Stimulated activated CD8-positive, alpha-beta memory T cell treated with anti-CD3 and anti-CD28 coated beads, Interleukin-4, amount 100 ng/mL, for 4 hours (primary cell): ENCODE results near the gene CRELD1.
"Not testable (repeated sequence)": the region's sequence is repeated elsewhere in the genome, so short reads cannot be mapped to it uniquely, and the experiment has no call there.

Source experiments
- DNase-seq, 2 donors: peaks; one replicate each; pipeline ENCODE4 v3.0.0-alpha.2; 2020; ENCODE audit warnings: low read depth in 2 of 2, low spot score in 1 of 2

The CRELD1 gene

DNA sequence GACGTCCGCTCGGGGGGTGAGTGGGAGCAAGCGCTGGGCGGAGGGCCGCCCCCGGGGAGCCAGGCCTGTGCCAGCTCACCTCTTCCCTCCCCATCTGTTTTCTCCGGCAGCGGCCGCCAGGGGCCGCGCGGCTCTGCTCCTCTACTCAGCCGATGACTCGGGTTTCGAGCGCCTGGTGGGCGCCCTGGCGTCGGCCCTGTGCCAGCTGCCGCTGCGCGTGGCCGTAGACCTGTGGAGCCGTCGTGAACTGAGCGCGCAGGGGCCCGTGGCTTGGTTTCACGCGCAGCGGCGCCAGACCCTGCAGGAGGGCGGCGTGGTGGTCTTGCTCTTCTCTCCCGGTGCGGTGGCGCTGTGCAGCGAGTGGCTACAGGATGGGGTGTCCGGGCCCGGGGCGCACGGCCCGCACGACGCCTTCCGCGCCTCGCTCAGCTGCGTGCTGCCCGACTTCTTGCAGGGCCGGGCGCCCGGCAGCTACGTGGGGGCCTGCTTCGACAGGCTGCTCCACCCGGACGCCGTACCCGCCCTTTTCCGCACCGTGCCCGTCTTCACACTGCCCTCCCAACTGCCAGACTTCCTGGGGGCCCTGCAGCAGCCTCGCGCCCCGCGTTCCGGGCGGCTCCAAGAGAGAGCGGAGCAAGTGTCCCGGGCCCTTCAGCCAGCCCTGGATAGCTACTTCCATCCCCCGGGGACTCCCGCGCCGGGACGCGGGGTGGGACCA is 632 bp upstream of the CRELD1 start:
- peak; percentile 75 to 87 for DNase-seq

DNA sequence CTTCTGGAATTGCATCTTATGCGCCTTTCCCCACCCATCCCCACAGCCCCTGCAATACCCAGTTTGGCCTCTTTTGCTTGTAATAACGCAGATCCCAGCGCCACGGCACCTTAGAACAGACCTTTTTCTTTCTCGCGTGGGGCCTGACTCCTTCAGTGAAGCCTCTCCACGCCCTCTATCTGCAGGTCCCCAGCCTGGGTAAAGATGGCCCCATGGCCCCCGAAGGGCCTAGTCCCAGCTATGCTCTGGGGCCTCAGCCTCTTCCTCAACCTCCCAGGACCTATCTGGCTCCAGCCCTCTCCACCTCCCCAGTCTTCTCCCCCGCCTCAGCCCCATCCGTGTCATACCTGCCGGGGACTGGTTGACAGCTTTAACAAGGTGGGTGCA is 594 bp downstream of the CRELD1 start:
- DNase-seq, result peak in 1 of 2 donors; percentile 5

DNA sequence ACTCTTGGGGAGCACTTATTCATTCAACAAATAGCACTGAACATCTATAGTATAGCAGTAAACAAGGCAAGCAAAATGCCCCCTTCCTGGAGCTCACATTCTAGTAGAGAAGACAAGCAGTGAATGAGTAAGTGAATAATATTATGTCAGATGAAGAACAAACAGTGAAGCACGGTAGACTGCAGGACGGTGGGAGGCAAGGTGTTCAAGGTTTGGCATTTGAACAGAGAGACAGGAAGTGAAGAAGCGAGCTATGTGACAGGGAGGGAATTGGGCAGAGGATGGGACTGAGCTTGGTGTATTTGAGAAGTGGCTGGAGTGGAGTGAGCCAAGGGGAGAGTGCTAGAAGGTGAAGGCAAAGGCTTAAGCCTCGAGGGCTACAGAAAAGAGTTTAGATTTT is 1.4 kb downstream of the CRELD1 start:
- DNase-seq, result no peak

DNA sequence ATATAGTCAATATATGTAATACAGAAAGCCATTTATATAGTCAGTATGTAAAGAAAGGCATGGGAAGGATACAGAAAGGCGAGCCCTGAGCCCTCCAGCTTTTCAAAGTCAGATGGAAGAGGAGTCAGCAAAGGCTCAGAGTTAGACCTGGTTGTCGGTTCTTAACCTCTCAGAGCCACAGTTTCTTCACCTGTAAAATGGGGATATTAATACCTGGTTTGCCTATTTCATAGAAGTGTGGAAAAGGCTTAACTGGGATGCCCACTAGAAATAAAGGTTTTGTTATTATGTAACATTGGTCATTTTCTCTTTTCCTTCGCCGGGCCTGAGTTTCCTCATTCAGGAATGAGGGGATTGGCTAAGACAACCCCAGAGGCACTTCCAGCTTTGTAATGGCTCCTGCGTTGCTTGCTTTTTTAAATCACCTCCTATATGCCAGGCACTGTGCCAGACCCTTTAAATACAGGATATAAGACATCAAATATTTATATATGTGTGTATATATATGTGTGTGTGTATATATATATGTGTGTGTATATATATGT is 2.4 kb downstream of the CRELD1 start:
- no peak for DNase-seq

DNA sequence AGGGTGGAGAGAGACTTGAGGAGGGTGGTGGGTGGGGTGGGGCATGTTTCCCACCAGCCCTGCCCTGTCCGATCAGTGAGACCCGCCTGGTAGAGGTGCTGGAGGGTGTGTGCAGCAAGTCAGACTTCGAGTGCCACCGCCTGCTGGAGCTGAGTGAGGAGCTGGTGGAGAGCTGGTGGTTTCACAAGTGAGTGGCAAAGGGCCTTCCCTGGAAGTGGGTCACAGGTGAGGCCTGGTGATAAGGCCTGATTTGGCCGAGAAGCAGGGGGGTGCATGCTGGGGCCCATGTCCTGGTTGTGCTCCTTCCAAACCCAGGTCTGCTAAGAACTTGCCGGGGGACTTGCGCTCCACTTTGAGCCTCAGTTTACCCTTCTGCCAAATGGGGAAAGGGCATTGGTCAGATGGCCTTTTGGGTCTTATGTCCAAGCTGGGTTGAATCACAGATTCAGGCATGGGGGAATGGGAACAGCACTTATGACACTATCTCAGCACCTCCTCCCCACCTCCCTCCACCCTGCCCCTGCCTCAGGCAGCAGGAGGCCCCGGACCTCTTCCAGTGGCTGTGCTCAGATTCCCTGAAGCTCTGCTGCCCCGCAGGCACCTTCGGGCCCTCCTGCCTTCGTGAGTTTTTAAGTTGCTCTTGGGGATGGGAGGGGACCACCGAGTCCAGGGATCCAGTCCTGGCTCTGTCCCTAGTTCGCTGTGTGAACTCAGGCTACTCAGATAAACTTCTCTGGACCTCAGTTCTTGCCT is 4.0 kb downstream of the CRELD1 start:
- DNase-seq, result no peak

DNA sequence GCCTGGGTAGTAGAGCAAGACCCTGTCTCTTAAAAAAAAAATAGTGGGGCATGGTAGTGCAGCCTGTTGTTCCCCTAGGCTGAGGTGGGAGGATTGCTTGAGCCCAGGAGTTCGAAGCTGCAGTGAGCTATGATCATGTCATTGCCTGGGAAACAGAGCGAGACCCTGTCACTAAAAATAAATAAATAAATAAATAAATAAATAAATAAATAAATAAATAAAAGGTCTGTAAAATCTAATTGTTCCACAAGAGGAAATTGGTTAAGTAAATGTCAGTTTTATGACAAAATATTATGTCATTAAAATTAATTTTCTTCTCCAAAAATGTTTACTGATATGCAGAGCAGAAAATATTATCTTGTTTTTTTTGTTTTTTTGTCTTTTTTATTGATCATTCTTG is 5.3 kb downstream of the CRELD1 start:
- DNase-seq, result no peak

DNA sequence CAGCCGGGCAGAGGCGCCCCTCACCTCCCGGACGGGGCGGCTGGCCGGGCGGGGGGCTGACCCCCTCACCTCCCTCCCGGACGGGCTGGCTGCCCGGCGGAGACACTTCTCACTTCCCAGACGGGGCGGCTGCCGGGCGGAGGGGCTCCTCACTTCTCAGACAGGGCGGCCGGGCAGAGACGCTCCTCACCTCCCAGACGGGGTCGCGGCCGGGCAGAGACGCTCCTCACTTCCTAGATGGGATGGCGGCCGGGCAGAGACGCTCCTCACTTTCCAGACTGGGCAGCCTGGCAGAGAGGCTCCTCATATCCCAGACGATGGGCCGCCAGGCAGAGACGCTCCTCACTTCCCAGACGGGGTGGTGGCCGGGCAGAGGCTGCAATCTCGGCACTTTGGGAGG is 6.3 kb downstream of the CRELD1 start:
- DNase-seq, result not testable (repeated sequence)

DNA sequence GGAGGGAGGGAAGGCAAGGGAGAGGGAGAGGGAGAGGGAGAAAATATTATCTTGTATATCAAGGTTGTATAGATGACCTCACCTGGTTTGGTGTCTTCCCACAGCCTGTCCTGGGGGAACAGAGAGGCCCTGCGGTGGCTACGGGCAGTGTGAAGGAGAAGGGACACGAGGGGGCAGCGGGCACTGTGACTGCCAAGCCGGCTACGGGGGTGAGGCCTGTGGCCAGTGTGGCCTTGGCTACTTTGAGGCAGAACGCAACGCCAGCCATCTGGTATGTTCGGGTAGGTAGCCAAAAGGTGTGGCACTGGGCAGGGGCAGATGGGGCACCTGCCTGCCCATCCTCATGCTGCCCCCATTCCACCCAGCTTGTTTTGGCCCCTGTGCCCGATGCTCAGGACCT is 7.1 kb downstream of the CRELD1 start:
- DNase-seq, result no peak

DNA sequence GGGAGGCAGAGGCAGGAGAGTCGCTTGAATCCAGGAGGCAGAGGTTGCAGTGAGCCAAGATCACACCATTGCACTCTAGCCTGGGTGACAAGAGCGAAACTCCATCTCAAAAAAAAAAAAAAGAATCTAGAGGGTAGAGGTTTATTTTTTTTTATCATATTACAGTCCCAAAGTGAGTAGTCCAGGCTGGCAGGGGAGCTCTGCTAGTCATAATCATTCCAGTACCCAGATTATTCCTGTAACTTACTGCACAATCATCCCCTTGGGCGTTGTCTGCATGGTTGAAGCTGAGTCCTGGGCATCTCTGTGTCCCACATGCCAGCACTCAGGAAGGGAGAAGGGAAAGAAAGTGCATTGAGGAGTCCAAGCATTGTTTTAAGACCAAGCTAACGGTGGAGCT is 8.5 kb downstream of the CRELD1 start:
- no peak for DNase-seq

DNA sequence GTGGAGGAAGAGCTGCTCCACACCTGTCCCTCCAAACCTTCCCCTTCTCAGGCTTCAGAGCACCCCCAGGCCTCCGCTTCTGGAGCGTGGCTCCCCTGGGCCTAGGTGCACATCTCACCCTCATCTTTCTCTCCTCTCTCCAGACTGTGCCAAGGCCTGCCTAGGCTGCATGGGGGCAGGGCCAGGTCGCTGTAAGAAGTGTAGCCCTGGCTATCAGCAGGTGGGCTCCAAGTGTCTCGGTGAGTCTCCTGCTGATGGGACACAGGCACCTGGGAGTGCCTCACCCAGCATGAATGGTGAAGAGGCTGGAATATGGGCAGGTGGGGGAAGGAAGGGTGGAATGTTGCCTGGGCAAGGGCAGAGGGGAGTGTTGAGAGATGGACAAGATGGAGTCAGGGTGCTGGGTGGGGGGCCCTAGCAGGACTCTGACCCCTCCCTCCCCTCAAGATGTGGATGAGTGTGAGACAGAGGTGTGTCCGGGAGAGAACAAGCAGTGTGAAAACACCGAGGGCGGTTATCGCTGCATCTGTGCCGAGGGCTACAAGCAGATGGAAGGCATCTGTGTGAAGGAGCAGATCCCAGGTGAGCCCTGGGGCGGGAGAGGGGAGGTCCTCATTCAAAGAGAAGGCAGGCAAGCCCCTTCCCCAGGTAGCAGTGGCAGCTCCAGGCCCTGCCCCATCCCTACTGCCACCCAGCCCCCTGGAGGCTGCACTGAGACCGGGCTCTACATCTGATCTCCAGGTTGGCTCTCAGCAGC is 9.5 kb downstream of the CRELD1 start:
- DNase-seq, result no peak

DNA sequence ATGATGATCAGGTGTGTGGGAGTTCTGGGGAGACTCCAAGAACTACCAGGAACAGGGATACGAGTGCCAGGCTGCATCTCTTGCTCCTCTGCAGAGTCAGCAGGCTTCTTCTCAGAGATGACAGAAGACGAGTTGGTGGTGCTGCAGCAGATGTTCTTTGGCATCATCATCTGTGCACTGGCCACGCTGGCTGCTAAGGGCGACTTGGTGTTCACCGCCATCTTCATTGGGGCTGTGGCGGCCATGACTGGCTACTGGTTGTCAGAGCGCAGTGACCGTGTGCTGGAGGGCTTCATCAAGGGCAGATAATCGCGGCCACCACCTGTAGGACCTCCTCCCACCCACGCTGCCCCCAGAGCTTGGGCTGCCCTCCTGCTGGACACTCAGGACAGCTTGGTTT is 10.6 kb downstream of the CRELD1 start:
- no peak for DNase-seq

DNA sequence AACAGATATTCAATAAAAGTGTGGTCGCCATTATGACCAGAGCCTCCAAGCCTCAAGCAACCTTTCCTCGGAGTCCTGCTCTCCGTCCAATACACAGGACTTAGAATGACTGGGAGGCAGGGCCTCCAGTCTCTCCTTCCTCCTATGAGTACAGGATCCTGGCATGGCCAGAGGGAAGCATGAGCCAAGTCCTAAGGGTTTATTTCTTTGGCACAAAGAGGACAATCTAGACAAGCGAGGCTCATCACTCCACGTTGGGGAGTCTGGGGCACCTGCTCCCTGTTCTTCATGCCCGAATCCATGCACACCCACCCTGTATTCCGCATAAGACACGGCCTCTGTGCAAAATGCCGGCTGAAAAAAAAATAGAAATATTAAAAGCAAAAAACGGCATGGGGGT is 11.7 kb downstream of the CRELD1 start:
- DNase-seq, result no peak

DNA sequence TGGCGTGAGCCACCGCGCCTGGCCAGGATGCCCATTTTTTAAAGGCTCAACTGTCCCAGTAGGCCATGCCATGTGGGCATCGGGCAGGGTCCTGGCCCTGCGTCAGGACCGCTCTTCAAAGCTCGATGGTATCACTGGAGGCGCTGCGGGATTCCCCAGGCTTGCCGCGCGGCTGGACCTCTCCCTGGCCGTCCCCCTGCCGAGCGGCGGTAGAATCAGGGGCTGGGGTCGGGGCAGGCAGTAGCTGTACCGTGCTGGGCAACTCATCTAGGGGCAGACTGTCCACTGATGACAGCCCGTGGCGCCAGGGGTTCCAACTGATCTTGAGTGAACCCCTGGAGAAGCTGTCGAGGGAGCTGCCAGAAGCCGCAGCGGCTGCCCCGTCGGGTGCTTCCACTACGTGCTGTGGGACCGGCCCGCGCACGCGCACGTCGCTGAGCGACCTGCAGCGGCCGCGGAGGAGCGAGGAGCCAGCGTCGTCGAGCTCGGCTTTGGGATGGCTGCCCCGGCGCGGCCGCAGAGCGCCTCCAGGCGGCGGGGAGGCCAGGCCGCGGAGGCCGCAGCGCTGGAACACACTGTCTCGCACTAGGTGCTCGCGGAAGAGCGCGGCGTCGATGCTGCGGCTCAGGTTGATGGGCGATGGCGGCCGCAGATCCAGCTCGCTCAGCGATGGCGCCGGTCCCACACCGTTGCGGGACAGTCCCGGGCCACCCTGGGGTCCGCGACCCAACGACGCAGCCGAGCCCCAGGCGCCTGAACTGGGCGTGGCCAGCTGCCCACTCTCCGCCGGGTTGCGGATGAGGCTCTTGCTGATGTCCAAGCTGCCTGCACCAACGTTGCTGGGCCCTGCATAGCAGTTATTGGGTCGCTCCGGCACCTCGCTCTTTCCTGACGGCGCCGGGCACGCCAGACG is 12.7 kb downstream of the CRELD1 start:
- DNase-seq, result peak; percentile 34 to 73

DNA sequence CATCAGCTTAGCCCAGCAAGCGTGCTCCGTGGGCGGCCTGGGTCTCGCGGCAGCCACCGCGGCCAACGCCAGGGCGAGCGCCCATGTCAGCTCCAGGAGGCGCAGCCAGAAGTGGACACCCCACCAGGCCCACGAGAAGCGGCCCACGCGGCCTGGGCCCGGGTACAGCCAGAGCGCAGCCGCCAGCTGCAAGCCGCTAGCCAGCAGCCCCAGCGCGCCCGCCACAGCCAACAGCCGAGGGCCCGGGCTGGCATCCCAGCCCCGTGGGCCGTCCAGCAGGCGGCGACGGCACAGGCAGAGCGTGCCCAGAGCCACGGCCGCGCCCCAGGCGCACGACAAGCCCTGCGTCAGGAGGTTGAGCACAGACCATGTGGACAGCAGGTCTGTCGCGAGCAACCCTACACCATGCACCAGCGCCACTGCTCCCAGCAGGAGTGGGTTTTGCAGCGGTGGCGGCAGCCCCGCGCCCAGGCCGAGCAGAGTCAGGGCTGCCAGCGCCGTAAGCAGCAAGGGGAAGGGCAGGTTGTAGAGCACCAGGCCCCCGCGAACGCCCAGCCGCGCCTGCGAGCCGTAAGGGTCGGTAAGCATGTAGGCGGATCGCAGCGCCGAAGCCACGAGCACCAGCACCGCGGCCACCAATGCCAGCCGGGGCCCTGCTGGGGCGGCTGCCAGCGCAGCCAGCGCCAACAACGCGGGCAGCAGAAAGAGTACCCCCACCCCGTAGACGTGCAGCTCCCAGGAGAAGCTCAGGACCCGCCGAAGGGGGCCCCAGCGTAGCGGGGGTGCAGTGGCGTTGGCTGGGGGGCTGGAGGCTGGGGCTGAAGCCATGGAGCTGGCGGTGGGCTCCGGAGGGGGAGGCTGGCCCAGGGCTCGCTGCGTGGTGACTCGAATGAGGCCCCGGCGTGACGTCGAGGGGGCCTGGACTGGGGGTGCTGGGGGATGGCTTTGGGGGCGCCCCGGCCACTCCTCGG is 13.7 kb downstream of the CRELD1 start:
- DNase-seq, result no peak

DNA sequence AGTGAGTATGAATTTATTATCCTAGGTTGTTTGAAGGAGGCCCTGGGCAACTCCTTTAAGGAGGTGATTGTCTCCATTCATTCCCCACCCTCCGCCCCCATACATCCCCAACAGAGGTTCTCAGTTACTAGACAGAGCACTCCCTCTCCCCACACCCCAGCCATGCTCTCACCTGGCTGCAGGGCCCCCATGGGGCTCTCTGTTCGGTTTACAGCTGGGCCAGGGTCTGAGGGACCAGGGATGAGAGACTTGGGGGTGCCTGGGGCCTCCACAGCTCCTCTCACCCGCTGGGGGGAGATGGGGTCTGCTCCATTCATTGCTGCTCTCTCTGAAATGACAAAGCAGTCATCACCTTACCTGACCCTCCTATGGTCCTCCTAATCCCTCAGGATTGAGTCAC is 15.0 kb downstream of the CRELD1 start:
- no peak for DNase-seq

DNA sequence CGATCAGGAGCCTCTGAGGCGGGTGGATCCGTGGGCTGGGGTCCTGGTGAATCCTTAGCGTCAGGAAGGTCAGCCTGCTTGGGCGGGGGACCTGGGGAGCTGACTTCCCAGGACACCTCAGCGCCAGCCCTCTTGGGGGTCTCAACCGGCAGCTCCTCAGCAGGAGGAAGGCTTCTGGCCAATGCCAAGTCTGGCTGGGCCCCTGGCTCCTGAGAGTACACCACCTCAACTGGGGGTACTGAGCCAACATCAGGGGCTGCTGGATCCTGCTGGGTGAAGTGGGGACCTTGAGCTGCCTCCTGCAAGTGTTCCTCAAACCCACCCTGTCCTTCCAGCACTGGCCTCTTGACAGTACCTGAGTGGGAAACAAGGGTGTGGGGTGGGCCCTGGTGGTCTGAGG is 15.5 kb downstream of the CRELD1 start:
- DNase-seq, result no peak

DNA sequence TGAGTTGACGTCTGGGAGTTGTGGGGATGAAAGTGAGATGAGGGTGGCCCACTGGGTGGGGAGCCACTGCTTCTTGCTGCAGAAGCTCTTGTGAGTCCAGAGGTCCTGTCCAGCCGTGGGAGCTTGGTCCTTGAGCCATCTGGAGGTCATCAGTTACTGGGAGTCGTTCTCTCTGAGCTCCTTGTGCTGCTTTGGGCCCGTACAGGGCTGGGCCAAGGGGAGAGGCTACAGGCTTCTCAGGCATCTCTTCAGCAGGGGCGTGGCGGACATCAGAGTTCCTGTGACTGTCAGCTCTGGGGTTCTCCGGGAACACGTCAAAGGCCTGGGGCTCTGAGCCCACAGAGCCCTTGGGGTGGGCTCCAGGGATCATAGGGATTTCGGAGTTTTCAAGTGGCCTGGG is 16.0 kb downstream of the CRELD1 start:
- DNase-seq, result no peak

DNA sequence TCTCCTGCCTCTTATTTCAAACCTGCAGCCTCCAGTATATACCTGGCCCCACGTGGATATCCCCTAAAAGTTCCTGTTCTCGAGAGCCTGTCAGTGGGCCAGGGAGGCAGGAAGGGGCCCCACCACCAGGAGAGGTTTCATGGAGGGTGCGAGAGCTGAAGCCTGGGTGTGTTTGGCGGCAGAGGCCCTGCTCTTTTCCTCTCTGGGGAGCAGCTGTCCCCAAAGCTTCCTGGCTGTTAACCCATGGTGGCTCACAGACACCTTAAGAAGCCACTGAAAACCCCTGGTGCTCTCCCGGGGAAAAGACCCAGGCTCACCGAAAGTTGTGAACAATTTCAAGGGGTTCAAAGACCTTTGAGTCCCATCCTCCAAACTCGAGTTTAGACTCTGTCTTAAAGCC is 17.5 kb downstream of the CRELD1 start:
- DNase-seq, result no peak

DNA sequence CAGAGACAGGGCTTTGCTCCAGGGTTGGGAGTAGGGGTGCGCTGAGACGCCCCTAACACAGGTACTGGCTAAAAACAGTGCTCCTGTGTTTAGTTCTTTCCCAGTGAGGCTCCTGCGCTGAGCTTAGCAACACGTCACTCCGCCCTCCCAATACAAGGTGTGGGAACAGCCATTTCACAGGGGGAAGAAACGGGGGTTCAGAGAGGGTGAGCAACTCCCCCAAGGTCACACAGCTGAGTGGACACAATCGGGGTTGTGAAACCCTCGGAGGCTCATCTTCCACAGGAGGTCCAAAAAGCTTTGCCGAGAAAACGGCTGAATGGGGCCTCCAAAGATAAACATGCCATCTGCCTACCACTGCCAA is 17.9 kb downstream of the CRELD1 start:
- DNase-seq, result no peak
